HG03159 (cell line): ENCODE data around the gene HSPA12B.

Experiments
- ATAC-seq: cut with Tn5 transposase; IDR thresholded peaks from one replicate; pipeline ENCODE4 v1.9.1; 2021; ENCODE audit warnings: mild to moderate bottlenecking, moderate library complexity; ENCODE audit not compliant: unreplicated experiment

HSPA12B gene

DNA sequence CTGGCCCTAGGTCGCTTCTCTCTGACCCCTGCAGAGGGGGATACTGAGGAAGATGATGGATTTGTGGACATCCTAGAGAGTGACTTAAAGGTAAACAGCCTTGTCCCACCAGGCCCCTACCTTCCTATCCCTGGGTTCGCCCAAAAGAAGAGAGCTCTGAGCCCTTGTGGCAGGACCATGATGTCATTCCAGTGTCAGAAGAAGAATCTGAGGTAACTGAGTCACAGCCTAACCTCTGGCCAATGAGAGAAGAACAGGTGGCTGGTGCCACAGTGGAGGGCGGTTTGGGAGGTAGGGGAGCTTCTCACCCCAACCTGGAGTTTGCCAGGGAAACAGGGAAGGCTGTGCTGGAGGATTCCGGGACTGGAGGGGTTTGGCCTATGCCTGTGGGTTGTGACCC lies 68.8 kb downstream of the HSPA12B start:
- no peak for ATAC-seq

DNA sequence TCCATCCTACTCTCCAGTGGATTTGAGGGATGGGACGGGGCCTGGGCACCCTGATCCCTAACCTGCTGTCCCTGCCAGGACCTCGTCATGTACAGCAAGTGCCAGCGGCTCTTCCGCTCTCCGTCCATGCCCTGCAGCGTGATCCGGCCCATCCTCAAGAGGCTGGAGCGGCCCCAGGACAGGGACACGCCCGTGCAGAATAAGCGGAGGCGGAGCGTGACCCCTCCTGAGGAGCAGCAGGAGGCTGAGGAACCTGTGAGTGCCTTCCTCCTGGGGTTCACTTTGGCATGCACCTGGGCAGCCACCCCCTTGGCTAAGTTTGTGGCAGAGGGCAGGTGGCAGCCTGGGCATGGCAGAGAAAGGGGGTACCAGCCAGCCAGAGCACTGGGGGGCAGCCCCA lies 69.4 kb downstream of the HSPA12B start:
- no peak for ATAC-seq
